Loucy (cell line): ENCODE measurements around the gene UBXN6.

Source experiments
- H2AFZ ChIP-seq: fragments of 200-600 bp; sonication (generic); 2 replicates; pipeline ENCODE4 v1.6.0; 2016; ENCODE audit warnings: antibody characterized with exemption, mild to moderate bottlenecking, low read length, moderate library complexity
- H3F3A ChIP-seq: fragments of 200-600 bp; 2 replicates; pipeline ENCODE4 v1.6.0; 2016; ENCODE audit warnings: antibody characterized with exemption, low read depth, mild to moderate bottlenecking
- H3K27me3 ChIP-seq: fragments of 200-600 bp; sonication (generic); 2 replicates; pipeline ENCODE4 v1.6.1; 2014; ENCODE audit warnings: low read length, mild to moderate bottlenecking; ENCODE audit not compliant: insufficient read depth, poor library complexity, severe bottlenecking
- H3K36me3 ChIP-seq: fragments of 200-600 bp; sonication (generic); 2 replicates; pipeline ENCODE4 v1.6.1; 2016; ENCODE audit warnings: low read length; ENCODE audit not compliant: insufficient read depth
- H3K4me1 ChIP-seq: fragments of 200-600 bp; sonication (generic); 2 replicates; pipeline ENCODE4 v1.5.1; 2014; ENCODE audit warnings: low read length, mild to moderate bottlenecking; ENCODE audit not compliant: insufficient read depth, poor library complexity, severe bottlenecking
- H3K4me2 ChIP-seq: fragments of 200-600 bp; sonication (generic); 2 replicates; pipeline ENCODE4 v1.6.0; 2014; ENCODE audit warnings: antibody characterized with exemption, low read length, low read depth, mild to moderate bottlenecking; ENCODE audit not compliant: poor library complexity, severe bottlenecking
- H3K4me3 ChIP-seq: fragments of 200-600 bp; sonication (generic); 2 replicates; pipeline ENCODE4 v1.5.1; 2014; ENCODE audit warnings: low read length, mild to moderate bottlenecking, mixed read lengths; ENCODE audit not compliant: poor library complexity, severe bottlenecking
- H3K79me2 ChIP-seq: fragments of 200-600 bp; sonication (generic); 2 replicates; pipeline ENCODE4 v1.6.1; 2014; ENCODE audit warnings: low read length; ENCODE audit not compliant: insufficient read depth
- H3K9ac ChIP-seq: fragments of 200-600 bp; sonication (generic); 2 replicates; pipeline ENCODE4 v1.6.0; 2014; ENCODE audit warnings: mild to moderate bottlenecking, low read depth, low read length, moderate library complexity; ENCODE audit not compliant: poor library complexity, severe bottlenecking
- H3K9me2 ChIP-seq: fragments of 200-600 bp; sonication (generic); replicated peaks from 2 replicates; pipeline ENCODE4 v1.6.1; 2016; ENCODE audit warnings: low read depth, low read length, mixed read lengths
- H3K9me3 ChIP-seq: fragments of 200-600 bp; sonication (generic); 2 replicates; pipeline ENCODE4 v1.6.1; 2014; ENCODE audit warnings: mild to moderate bottlenecking, antibody characterized with exemption, low read length, low read depth; ENCODE audit not compliant: insufficient read depth
- H4K20me1 ChIP-seq: fragments of 200-600 bp; sonication (generic); 2 replicates; pipeline ENCODE4 v1.6.0; 2014; ENCODE audit warnings: antibody characterized with exemption, low read length, mild to moderate bottlenecking; ENCODE audit not compliant: insufficient read depth, poor library complexity, severe bottlenecking
- CTCF ChIP-seq: fragments of 200-600 bp; sonication (generic); conservative IDR thresholded peaks from 2 replicates; pipeline ENCODE4 v1.5.1; 2014; ENCODE audit warnings: mild to moderate bottlenecking, antibody characterized with exemption, low read length
- EZH2phosphoT487 ChIP-seq: fragments of 200-600 bp; IDR thresholded peaks from 2 replicates; pipeline ENCODE4 v1.6.1; 2018; ENCODE audit warnings: antibody characterized with exemption, mild to moderate bottlenecking, moderate library complexity, borderline replicate concordance

The UBXN6 gene

GRCh38 chr19:4457654-4458395, at the start of gene UBXN6:
Gene UBXN6 (minus strand): TSS chr19:4457794. CDS start chr19:4457697, 97 bp downstream.
- H3K4me1 ChIP-seq = peaks cover 15% of the 10 kb centered on the region
- H3K9me2 ChIP-seq = no peaks in the 10 kb centered on the region
- TF ChIP-seq CTCF (no peak), EZH2phosphoT487 (no peak)
- H3F3A ChIP-seq = no peaks in the 10 kb centered on the region
- peak within 1 kb of the TSS; percentile 80 for H2AFZ ChIP-seq
- H4K20me1 ChIP-seq = peaks cover 24% of the 10 kb centered on the region
- peaks cover 2% of the 10 kb centered on the region; the same call in 1 of the 2 replicates for H3K36me3 ChIP-seq
- peaks cover 30% of the 10 kb centered on the region for H3K79me2 ChIP-seq
- peak within 1 kb of the TSS; percentile 79 for H3K4me2 ChIP-seq
- peak within 1 kb of the TSS; percentile 72 for H3K9ac ChIP-seq
- no peaks in the 10 kb centered on the region for H3K27me3 ChIP-seq
- peak within 1 kb of the TSS; percentile 90 for H3K4me3 ChIP-seq
- H3K9me3 ChIP-seq = no peaks in the 10 kb centered on the region

DNA sequence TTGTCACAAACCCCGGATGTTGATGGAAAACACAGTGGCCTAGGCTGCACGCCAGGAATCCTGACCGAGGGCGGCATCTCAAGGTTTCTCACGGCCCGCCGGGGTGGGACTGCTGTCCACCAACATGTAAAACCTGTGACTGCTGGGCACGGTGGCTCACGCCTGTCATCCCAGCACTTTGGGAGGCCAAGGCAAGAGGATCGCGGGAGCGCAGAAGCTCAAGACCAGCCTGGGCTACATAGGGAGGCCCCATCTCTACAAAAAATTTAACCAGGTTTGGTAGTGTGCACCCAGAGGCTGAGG, 49.5 kb upstream of the UBXN6 start:
- Histone ChIP-seq H3F3A (no peaks in the 10 kb centered on the region), H3K27me3 (no peaks in the 10 kb centered on the region), H3K36me3 (peaks cover 8% of the 10 kb centered on the region; the same call in 1 of the 2 replicates), H3K9me3 (no peaks in the 10 kb centered on the region), H3K9me2 (no peaks in the 10 kb centered on the region), H3K4me3 (no peak overlapping the region), H3K9ac (no peak overlapping the region), H2AFZ (no peak overlapping the region), H3K79me2 (no peaks in the 10 kb centered on the region), H3K4me2 (no peak overlapping the region), H4K20me1 (no peaks in the 10 kb centered on the region), H3K4me1 (peaks cover 5% of the 10 kb centered on the region)
- TF ChIP-seq CTCF = no peak
- no peak for TF ChIP-seq EZH2phosphoT487

- Histone ChIP-seq H3K36me3 (peaks cover 10% of the 10 kb centered on the region; the same call in 1 of the 2 replicates), H3F3A (no peaks in the 10 kb centered on the region), H3K9ac (no peak overlapping the region), H3K4me1 (peaks cover 5% of the 10 kb centered on the region), H2AFZ (no peak overlapping the region), H3K79me2 (no peaks in the 10 kb centered on the region), H3K9me3 (no peaks in the 10 kb centered on the region), H3K4me2 (no peak overlapping the region), H3K9me2 (no peaks in the 10 kb centered on the region), H3K4me3 (no peak overlapping the region), H4K20me1 (no peaks in the 10 kb centered on the region), H3K27me3 (no peaks in the 10 kb centered on the region)
- TF ChIP-seq CTCF = no peak; the same call in 1 of the 2 replicates
- no peak for TF ChIP-seq EZH2phosphoT487
These were observed 49.0 kb upstream of the UBXN6 start for GRCh38 chr19:4506449-4507149.
